Heart left ventricle (tissue), 13 donors: ENCODE results near the gene BAIAP2L2.

Source experiments
- CTCF ChIP-seq, 12 donors: fragments of 200-600 bp; sonication (generic) in 4 of 12; IDR thresholded peaks; one replicate each; pipeline versions ENCODE4 v1.5.0 to v1.8.0; 2018 to 2022; ENCODE audit warnings: antibody characterized with exemption in 12 of 12, mild to moderate bottlenecking in 5 of 12
- POLR2A ChIP-seq, 2 donors: fragments of 450-650 bp; IDR thresholded peaks; one replicate each; pipeline ENCODE4 v1.6.1; 2017; ENCODE audit warnings: antibody characterized with exemption in 2 of 2, mild to moderate bottlenecking in 2 of 2, moderate library complexity in 2 of 2
- donor health status: ischemic (EF 13 %, LVEDD 7.1; RV severe dilation, severe dysfunction).
- donor health status: DM: no; HTN: yes; CAD: no.
- donor health status: DM: no; HTN: no; CAD: no.
- donor health status: ischemic (EF 25% LVEDD 6.9; RV normal size, moderate dysfunction).
- donor health status: ischemic (EF 25% LVEDD 5.7; RV mildly dilated, moderate dysfunction).
- donor health status: ischemic (EF 35%, LVEDD 5.7; RV mildly dilated, moderate dysfunction).
- donor health status: nonischemic (EF 11% LVEDD 7.7; RV severe dilation, severe dysfunction).
- donor health status: DM: yes; HTN: yes; CAD: no.
- donor health status: PGD.
- donor health status: ischemic (EF 29% LVEDD 5.4; RV normal size, mild dysfunction).
- donor health status: nonischemic (EF 23%, LVEDD 6.1; RV moderate dilation, normal function).

GRCh38 chr22:38148245-38148644, 37.8 kb upstream of the BAIAP2L2 start:
- TF ChIP-seq CTCF (IDR thresholded peaks at IDR 0.05) (no peak), POLR2A (IDR thresholded peaks at IDR 0.05) (no peak)
